ENCODE data around the gene INCA1. TPM values are rescaled to one million over a fixed set of nuclear protein-coding genes. Genes with fewer than 3 reads are reported as not detected.

The INCA1 gene
- total and polyA plus RNA-seq, 2 of the 13 experiments (the other 11 are each of a cell fraction or from before 2014, with no cell fraction given), result 0.93 to 2.6 TPM

- TF ChIP-seq HNF4G (IDR thresholded peaks at IDR 0.05; ENCODE audit: borderline replicate concordance, low read depth, low read length) (no peak; the same call in 1 of the 2 replicates), HNF4G (CRISPR knock-in tag; IDR thresholded peaks at IDR 0.05; ENCODE audit: borderline replicate concordance, low read depth) (peak; percentile 3; the same call in 1 of the 2 replicates), RXRB (CRISPR knock-in tag; IDR thresholded peaks at IDR 0.05; ENCODE audit: borderline replicate concordance) (peak; percentile 65), PLSCR1 (CRISPR knock-in tag; IDR thresholded peaks at IDR 0.05; ENCODE audit: borderline replicate concordance) (no peak), PRDM10 (CRISPR knock-in tag; IDR thresholded peaks at IDR 0.05; ENCODE audit: low read depth) (peak; percentile 70; the same call in 1 of the 2 replicates), ATF5 (CRISPR knock-in tag; IDR thresholded peaks at IDR 0.05; ENCODE audit: low read depth) (no peak; the same call in 1 of the 2 replicates), RARA (CRISPR knock-in tag; IDR thresholded peaks at IDR 0.05) (no peak; the same call in 1 of the 2 replicates), ZBTB7B (CRISPR knock-in tag; IDR thresholded peaks at IDR 0.05) (peak; percentile 99), REL (CRISPR knock-in tag; conservative IDR thresholded peaks at IDR 0.05) (0 out of 2 replicates have a peak, but pooled peaks have one; percentile 68), RNF2 (conservative IDR thresholded peaks at IDR 0.05; ENCODE audit: low read depth) (0 out of 2 replicates have a peak, but pooled peaks have one; percentile 11), MAX (IDR thresholded peaks at IDR 0.05) (peak; percentile 80), RXRA (CRISPR knock-in tag; IDR thresholded peaks at IDR 0.05) (peak; percentile 74), EEA1 (CRISPR knock-in tag; IDR thresholded peaks at IDR 0.05; ENCODE audit: borderline replicate concordance) (peak; percentile 12; the same call in 1 of the 2 replicates), DZIP1 (CRISPR knock-in tag; IDR thresholded peaks at IDR 0.05) (peak; percentile 62; the same call in 1 of the 2 replicates), DMAP1 (CRISPR knock-in tag; IDR thresholded peaks at IDR 0.05) (peak; percentile 81; the same call in 1 of the 2 replicates), ZSCAN25 (CRISPR knock-in tag; IDR thresholded peaks at IDR 0.05) (peak; percentile 55; the same call in 1 of the 2 replicates), ZNF160 (CRISPR knock-in tag; IDR thresholded peaks at IDR 0.05) (no peak; the same call in none of the 2 replicates), TOPORS (CRISPR knock-in tag; IDR thresholded peaks at IDR 0.05) (peak; percentile 38; the same call in 1 of the 2 replicates), SRY (CRISPR knock-in tag; IDR thresholded peaks at IDR 0.05) (peak; percentile 77; the same call in 1 of the 2 replicates)
Measured at GRCh38 chr17:4967539-4968485, 29.5 kb downstream of the INCA1 start, which contains the start of gene SPAG7 (continued).

All from HepG2 (cell line).